CD4-positive, CD25-positive, alpha-beta regulatory T cell (primary cell): ENCODE data around the gene CLP1. TPM values are rescaled to one million over a fixed set of nuclear protein-coding genes. Genes with fewer than 3 reads are reported as not detected.
A peak's percentile ranks its signal among the peaks of the same experiment; 100 is the strongest.

Source experiments
- ATAC-seq, 2 donors: fragments of 150-1000 bp; cut with Tn5 transposase; one replicate each; pipeline ENCODE4 v1.10.0; 2021; ENCODE audit warnings: low read depth in 2 of 2, moderate number of reproducible peaks in 2 of 2, moderate library complexity in 1 of 2
- DNase-seq, 3 donors: peaks; one replicate each; pipeline versions ENCODE4 v3.0.0 to v3.0.0-alpha.2; 2012 to 2022; ENCODE audit warnings: mixed read lengths in 1 of 3
- H3K27ac ChIP-seq: one replicate; pipeline ENCODE4 v1.7.0; 2013; ENCODE audit warnings: mild to moderate bottlenecking, low read length; ENCODE audit not compliant: insufficient read depth, poor library complexity, severe bottlenecking
- H3K27me3 ChIP-seq: one replicate; pipeline ENCODE4 v1.7.0; 2013; ENCODE audit warnings: low read length; ENCODE audit not compliant: control insufficient read depth, insufficient read depth
- H3K36me3 ChIP-seq: one replicate; pipeline ENCODE4 v1.7.0; 2013; ENCODE audit warnings: mild to moderate bottlenecking, low read length, moderate library complexity; ENCODE audit not compliant: control insufficient read depth, insufficient read depth
- H3K4me1 ChIP-seq: 2 replicates; pipeline ENCODE4 v1.7.0; 2013; ENCODE audit warnings: mild to moderate bottlenecking, low read length; ENCODE audit not compliant: insufficient read depth, control insufficient read depth, poor library complexity, severe bottlenecking
- H3K4me3 ChIP-seq: one replicate; pipeline ENCODE4 v1.7.0; 2013; ENCODE audit warnings: low read depth, mild to moderate bottlenecking, low read length, moderate library complexity
- H3K9me3 ChIP-seq, 2 experiments: 1 replicate in 1 of 2; 2 replicates in 1 of 2; pipeline ENCODE4 v1.7.0; 2013; ENCODE audit warnings: low read length in 2 of 2, mild to moderate bottlenecking in 1 of 2, moderate library complexity in 1 of 2; ENCODE audit not compliant: control insufficient read depth in 2 of 2
- H3K27ac Mint-ChIP-seq, 3 donors: one replicate each; pipeline ENCODE4 v1.8.0; 2020 to 2022; ENCODE audit warnings: mild to moderate bottlenecking in 3 of 3, mixed read lengths in 3 of 3, moderate library complexity in 2 of 3
- H3K27me3 Mint-ChIP-seq: one replicate; pipeline ENCODE4 v1.8.0; 2022; ENCODE audit warnings: mild to moderate bottlenecking, mixed read lengths
- H3K36me3 Mint-ChIP-seq: one replicate; pipeline ENCODE4 v1.8.0; 2020; ENCODE audit warnings: mixed read lengths
- H3K4me1 Mint-ChIP-seq, 4 donors: one replicate each; pipeline ENCODE4 v1.8.0; 2020 to 2022; ENCODE audit warnings: mixed read lengths in 4 of 4, mild to moderate bottlenecking in 1 of 4
- H3K4me3 Mint-ChIP-seq, 4 donors: one replicate each; pipeline ENCODE4 v1.8.0; 2020 to 2022; ENCODE audit warnings: mild to moderate bottlenecking in 4 of 4, mixed read lengths in 4 of 4, moderate library complexity in 3 of 4
- H3K9me3 Mint-ChIP-seq, 7 donors: one replicate each; pipeline ENCODE4 v1.8.0; 2020 to 2022; ENCODE audit warnings: mixed read lengths in 7 of 7, mild to moderate bottlenecking in 3 of 7, moderate library complexity in 2 of 7
- polyA plus RNA-seq, 4 donors: library from polyadenylated mRNA; unstranded; fragments of 300-500 nt; fragmentation: Illumina TruSeq; gene quantifications; one replicate each; pipeline ENCODE4 v1.2.3, GENCODE V29; 2021
- total RNA-seq: library from RNA; stranded (reverse); gene quantifications from one replicate; pipeline ENCODE4 v1.2.3, GENCODE V29; 2022

Gene CLP1
- total and polyA plus RNA-seq, 5 donors from 2014 or later, result 12.6 to 18.2 (median 14.2) TPM

DNA sequence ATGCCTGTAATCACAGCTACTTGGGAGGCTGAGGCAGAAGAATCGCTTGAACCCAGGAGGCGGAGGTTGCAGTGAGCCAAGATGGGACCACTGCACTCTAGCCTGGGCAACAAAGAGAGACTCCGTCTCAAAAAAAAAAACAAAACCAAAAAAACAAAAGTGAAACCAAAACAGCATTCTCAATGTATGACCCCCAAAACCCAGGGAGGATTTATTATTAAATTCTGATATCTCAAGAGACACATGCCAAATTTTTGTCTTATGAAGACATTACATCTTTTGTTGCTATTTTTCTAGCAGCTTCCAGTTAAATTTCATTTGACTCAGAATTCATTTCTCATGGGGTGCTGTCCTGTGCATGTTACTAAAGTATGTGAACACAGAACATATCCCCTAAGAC, 4.9 kb upstream of the CLP1 start:
- no peak for DNase-seq
- H3K27ac ChIP-seq, result no peak overlapping the region
- H3K27me3 Mint-ChIP-seq, result peaks cover 30% of the 10 kb centered on the region
- no peaks in the 10 kb centered on the region for H3K36me3 ChIP-seq
- H3K4me1 ChIP-seq, result peaks cover 31% of the 10 kb centered on the region
- no peaks in the 10 kb centered on the region for H3K9me3 Mint-ChIP-seq
- no peaks in the 10 kb centered on the region for H3K36me3 Mint-ChIP-seq
- H3K4me3 ChIP-seq, result peak overlapping the region; percentile 41
- H3K4me3 Mint-ChIP-seq, result peak overlapping the region; percentile 11 to 83 (median 64)
- no peak for ATAC-seq
- peaks cover 14% of the 10 kb centered on the region for H3K27me3 ChIP-seq
- peak overlapping the region; percentile 12 to 79 (median 74) for H3K27ac Mint-ChIP-seq
- peaks cover 4 to 46% (median 28%) of the 10 kb centered on the region in 4 donors for H3K4me1 Mint-ChIP-seq
- H3K9me3 ChIP-seq, result no peaks in the 10 kb centered on the region

DNA sequence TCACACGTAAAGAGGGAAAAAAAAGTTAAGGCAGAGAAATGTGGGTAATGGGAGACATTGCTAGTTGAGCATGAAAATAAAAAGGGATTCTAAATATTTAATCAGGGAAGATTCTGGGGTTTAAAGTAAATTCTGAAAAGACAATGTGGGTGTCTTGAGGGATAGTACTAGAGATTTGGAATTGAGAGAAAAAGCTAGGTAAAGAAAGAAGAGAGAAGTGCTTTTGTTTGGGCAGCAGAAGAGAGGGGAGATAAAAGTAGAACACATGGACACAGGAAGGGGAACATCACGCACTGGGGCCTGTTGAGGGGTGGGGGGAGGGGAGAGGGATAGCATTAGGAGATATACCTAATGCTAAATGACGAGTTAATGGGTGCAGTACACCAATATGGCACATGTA, 4.4 kb upstream of the CLP1 start:
- H3K27me3 Mint-ChIP-seq, result peaks cover 27% of the 10 kb centered on the region

DNA sequence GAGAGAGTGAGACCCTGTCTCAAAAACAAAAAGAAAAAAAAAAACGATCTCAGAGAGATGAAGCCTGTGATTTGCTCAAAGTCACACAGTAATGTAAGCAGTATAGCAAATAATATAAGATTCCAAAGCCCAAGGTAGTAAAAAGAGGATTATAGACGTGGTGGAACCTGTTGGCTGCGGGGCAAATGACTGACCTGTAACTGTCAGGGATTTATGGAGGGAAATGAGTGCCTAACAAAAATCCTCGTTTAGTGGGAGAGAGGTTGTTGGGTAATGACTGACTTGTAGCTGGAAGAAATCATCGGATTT, 723 bp upstream of the CLP1 start:
- no peaks in the 10 kb centered on the region for H3K9me3 ChIP-seq
- H3K4me1 Mint-ChIP-seq, result peaks cover 5 to 49% (median 23%) of the 10 kb centered on the region in 4 donors
- peaks cover 22% of the 10 kb centered on the region for H3K4me1 ChIP-seq
- ATAC-seq (no peak), DNase-seq (no peak)
- H3K36me3 ChIP-seq, result peaks cover 25% of the 10 kb centered on the region
- H3K4me3 ChIP-seq, result peak overlapping the region; percentile 83
- H3K4me3 Mint-ChIP-seq, result peak overlapping the region; percentile 93 to 99 (median 97)
- H3K27ac Mint-ChIP-seq, result peak overlapping the region; percentile 93 to 95 (median 95)
- H3K27me3 Mint-ChIP-seq, result peaks cover 5% of the 10 kb centered on the region
- H3K36me3 Mint-ChIP-seq, result peaks cover 20% of the 10 kb centered on the region
- peak overlapping the region; percentile 92 for H3K27ac ChIP-seq
- no peaks in the 10 kb centered on the region for H3K9me3 Mint-ChIP-seq
- no peaks in the 10 kb centered on the region for H3K27me3 ChIP-seq

More for the DNA sequence above, 4.4 kb upstream of the CLP1 start:
- no peaks in the 10 kb centered on the region for H3K9me3 Mint-ChIP-seq
- peak overlapping the region in 1 of 3 donors; percentile 74 for H3K27ac Mint-ChIP-seq
- peak overlapping the region in 1 of 4 donors; percentile 11 for H3K4me3 Mint-ChIP-seq
- ATAC-seq (no peak), DNase-seq (no peak)
- H3K27ac ChIP-seq, result no peak overlapping the region
- H3K36me3 Mint-ChIP-seq, result peaks cover under 1% of the 10 kb centered on the region
- peaks cover 33% of the 10 kb centered on the region for H3K4me1 ChIP-seq
- no peaks in the 10 kb centered on the region for H3K9me3 ChIP-seq
- H3K4me3 ChIP-seq, result no peak overlapping the region
- peaks cover 5 to 45% (median 28%) of the 10 kb centered on the region in 4 donors for H3K4me1 Mint-ChIP-seq
- no peaks in the 10 kb centered on the region for H3K36me3 ChIP-seq
- H3K27me3 ChIP-seq, result peaks cover 10% of the 10 kb centered on the region

DNA sequence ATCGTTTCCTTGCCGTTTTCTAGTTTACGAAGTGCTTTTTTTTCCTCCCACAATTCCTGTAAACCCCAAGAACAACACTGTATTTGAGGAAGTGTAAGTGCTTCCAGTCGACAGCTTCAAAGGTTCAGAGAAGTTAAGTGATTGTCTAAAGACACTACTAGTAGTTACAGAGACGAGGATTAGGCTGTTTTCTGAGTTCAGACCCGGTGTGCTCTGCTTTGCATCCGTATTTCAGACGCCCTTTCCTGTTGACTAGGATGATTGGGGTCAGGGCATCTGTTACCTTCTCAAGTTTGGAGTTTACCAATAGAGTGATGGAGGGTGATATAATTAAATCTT, 430 bp downstream of the CLP1 start:
- peak in 1 of 3 donors; percentile 36 for DNase-seq
- Histone ChIP-seq H3K36me3 (peaks cover 34% of the 10 kb centered on the region), H3K9me3 (no peaks in the 10 kb centered on the region), H3K27ac (peak overlapping the region; percentile 92), H3K4me1 (peaks cover 22% of the 10 kb centered on the region), H3K27me3 (no peaks in the 10 kb centered on the region), H3K4me3 (peak overlapping the region; percentile 99)
- peak overlapping the region; percentile 93 to 99 (median 97) for H3K4me3 Mint-ChIP-seq
- no peak for ATAC-seq
- H3K27ac Mint-ChIP-seq, result peak overlapping the region; percentile 93 to 95 (median 95)
- peaks cover 29% of the 10 kb centered on the region for H3K36me3 Mint-ChIP-seq
- H3K9me3 Mint-ChIP-seq, result no peaks in the 10 kb centered on the region
- peaks cover 5 to 50% (median 25%) of the 10 kb centered on the region in 4 donors for H3K4me1 Mint-ChIP-seq
- H3K27me3 Mint-ChIP-seq, result peaks cover 5% of the 10 kb centered on the region

DNA sequence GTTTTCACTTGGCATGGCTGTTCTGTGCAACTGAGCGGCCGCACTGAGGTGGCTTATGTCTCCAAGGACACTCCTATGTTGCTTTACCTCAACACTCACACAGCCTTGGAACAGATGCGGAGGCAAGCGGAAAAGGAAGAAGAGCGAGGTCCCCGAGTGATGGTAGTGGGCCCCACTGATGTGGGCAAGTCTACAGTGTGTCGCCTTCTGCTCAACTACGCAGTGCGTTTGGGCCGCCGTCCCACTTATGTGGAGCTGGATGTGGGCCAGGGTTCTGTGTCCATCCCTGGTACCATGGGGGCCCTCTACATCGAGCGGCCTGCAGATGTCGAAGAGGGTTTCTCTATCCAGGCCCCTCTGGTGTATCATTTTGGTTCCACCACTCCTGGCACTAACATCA, 2.1 kb downstream of the CLP1 start:
- H3K4me3 ChIP-seq, result no peak overlapping the region
- no peak for ATAC-seq
- Mint-ChIP-seq H3K27ac (no peak overlapping the region), H3K4me1 (peaks cover 5 to 47% (median 25%) of the 10 kb centered on the region in 4 donors), H3K4me3 (peak overlapping the region; percentile 27 to 93 (median 42)), H3K36me3 (peaks cover 29% of the 10 kb centered on the region), H3K9me3 (no peaks in the 10 kb centered on the region), H3K27me3 (peaks cover 5% of the 10 kb centered on the region)
- H3K9me3 ChIP-seq, result no peaks in the 10 kb centered on the region
- H3K4me1 ChIP-seq, result peaks cover 22% of the 10 kb centered on the region
- no peaks in the 10 kb centered on the region for H3K27me3 ChIP-seq
- no peak for DNase-seq
- H3K36me3 ChIP-seq, result peaks cover 34% of the 10 kb centered on the region
- no peak overlapping the region for H3K27ac ChIP-seq

DNA sequence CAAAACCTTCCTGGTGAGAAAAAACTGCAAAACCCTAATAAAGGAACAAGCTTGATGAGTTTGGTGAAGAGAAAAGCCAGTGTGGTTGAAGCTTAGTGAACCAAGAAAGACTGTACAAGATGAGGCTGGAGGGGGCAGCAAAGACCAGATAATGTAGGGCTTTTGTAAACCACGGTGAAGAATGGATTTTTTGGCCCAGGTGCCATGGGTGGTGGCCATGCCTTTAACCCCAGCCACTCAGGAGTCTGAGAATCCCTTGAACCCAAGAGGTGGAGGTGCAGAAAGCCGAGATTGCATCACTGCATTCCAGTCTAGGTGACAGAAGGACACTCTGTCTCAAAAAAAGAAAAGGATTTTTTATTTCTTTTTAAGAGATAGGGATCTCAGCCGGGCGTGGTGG, 5.3 kb downstream of the CLP1 start:
- DNase-seq (peak in 1 of 3 donors; percentile 50), ATAC-seq (no peak)
- Mint-ChIP-seq H3K4me1 (peaks cover 5 to 50% (median 25%) of the 10 kb centered on the region in 4 donors), H3K4me3 (peak overlapping the region in 1 of 4 donors; percentile 60), H3K36me3 (peaks cover 29% of the 10 kb centered on the region), H3K9me3 (no peaks in the 10 kb centered on the region), H3K27ac (no peak overlapping the region), H3K27me3 (peaks cover 10% of the 10 kb centered on the region)
- H3K9me3 ChIP-seq, result no peaks in the 10 kb centered on the region
- no peak overlapping the region for H3K4me3 ChIP-seq
- no peak overlapping the region for H3K27ac ChIP-seq
- no peaks in the 10 kb centered on the region for H3K27me3 ChIP-seq
- H3K4me1 ChIP-seq, result peaks cover 22% of the 10 kb centered on the region
- peaks cover 34% of the 10 kb centered on the region for H3K36me3 ChIP-seq

DNA sequence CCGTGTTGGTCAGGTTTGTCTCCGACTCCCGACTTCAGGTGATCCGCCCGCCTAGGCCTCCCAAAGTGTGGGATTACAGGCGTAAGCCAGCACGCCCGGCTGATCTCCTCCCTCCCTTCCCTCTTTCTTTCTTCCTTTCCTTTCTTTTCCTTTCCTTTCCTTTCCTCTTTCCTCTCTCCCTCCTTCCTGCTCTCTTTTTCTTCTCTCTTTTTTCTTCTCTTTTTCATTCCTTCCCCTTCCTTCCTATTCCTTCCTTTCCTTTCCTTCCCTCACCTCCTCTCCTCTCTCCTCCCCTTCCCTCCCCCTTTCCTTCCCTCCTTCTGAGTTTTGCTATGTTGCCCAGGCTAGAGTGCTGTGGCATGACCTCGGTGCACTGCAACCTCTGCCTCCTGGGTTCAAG, 6.4 kb downstream of the CLP1 start:
- no peak overlapping the region for H3K27ac ChIP-seq
- Mint-ChIP-seq H3K27me3 (peaks cover 11% of the 10 kb centered on the region), H3K36me3 (peaks cover 26% of the 10 kb centered on the region), H3K4me1 (peaks cover 5 to 43% (median 24%) of the 10 kb centered on the region in 4 donors), H3K9me3 (peaks cover 0 to 2% (median 0%) of the 10 kb centered on the region in 7 donors), H3K27ac (no peak overlapping the region), H3K4me3 (peak overlapping the region in 1 of 4 donors; percentile 84)
- no peak overlapping the region for H3K4me3 ChIP-seq
- H3K27me3 ChIP-seq, result no peaks in the 10 kb centered on the region
- peaks cover 34% of the 10 kb centered on the region for H3K36me3 ChIP-seq
- ATAC-seq (no peak), DNase-seq (no peak)
- H3K4me1 ChIP-seq, result peaks cover 17% of the 10 kb centered on the region
- H3K9me3 ChIP-seq, result no peaks in the 10 kb centered on the region

DNA sequence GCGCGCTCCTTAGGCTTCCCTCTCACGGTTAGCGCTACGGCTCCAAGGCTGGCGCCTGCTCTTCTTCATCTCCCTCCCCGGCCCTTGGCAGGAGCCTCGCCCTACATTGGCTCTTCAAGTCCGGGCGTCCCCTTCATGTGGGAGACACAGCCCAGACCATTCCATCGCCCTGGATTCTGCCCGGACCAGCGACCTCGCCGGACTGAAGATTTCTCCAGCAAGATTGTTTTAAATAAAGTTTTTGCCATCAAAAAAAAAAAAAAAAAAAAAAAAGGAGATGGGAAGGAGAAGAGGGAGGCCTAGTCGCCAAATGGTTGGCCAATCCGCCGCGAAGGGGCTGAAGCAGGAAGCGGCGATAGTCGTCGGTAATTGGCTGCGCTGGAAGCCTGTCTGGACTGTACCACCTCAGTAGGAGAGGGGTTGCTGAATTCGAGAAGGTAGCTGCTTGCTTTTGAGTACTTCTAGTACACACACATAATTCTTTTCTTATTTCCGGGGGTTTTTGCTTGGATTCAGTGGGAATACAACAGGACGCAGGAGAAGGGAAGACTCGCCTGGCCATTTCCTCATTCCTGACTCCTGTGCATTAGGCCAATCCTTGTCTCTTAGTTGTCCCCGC, 9.7 kb downstream of the CLP1 start:
- peak; percentile 91 to 98 (median 98) for DNase-seq
- peaks cover 7% of the 10 kb centered on the region for H3K36me3 Mint-ChIP-seq
- no peaks in the 10 kb centered on the region for H3K27me3 ChIP-seq
- H3K4me1 ChIP-seq, result peaks cover 46% of the 10 kb centered on the region
- peak overlapping the region; percentile 91 to 96 (median 92) for H3K4me3 Mint-ChIP-seq
- H3K9me3 ChIP-seq, result no peaks in the 10 kb centered on the region
- H3K4me3 ChIP-seq, result peak overlapping the region; percentile 99
- ATAC-seq, result peak; percentile 66 to 69
- H3K27ac ChIP-seq, result peak overlapping the region; percentile 99
- peaks cover 12% of the 10 kb centered on the region for H3K36me3 ChIP-seq
- H3K4me1 Mint-ChIP-seq, result peaks cover 5 to 54% (median 46%) of the 10 kb centered on the region in 4 donors
- peaks cover 14% of the 10 kb centered on the region for H3K27me3 Mint-ChIP-seq
- peaks cover 0 to 2% (median 0%) of the 10 kb centered on the region in 7 donors for H3K9me3 Mint-ChIP-seq
- H3K27ac Mint-ChIP-seq, result peak overlapping the region; percentile 98 to 100 (median 100)
